HG03280 (cell line): Measurements from ENCODE around the gene PAK3.

Source experiments
- ATAC-seq: cut with Tn5 transposase; IDR thresholded peaks from one replicate; pipeline ENCODE4 v1.9.1; 2021; ENCODE audit warnings: mild to moderate bottlenecking, moderate library complexity; ENCODE audit not compliant: unreplicated experiment

The PAK3 gene

GRCh38 chrX:111095974-111096895 lies at the start of gene PAK3:
Gene PAK3, plus strand, starts transcription at chrX:111096191. Its CDS starts 26,913 bp downstream, at chrX:111123104.
- ATAC-seq, result peak; percentile 41

GRCh38 chrX:111047575-111047974 lies 48.4 kb upstream of the PAK3 start:
- ATAC-seq, result no peak

DNA sequence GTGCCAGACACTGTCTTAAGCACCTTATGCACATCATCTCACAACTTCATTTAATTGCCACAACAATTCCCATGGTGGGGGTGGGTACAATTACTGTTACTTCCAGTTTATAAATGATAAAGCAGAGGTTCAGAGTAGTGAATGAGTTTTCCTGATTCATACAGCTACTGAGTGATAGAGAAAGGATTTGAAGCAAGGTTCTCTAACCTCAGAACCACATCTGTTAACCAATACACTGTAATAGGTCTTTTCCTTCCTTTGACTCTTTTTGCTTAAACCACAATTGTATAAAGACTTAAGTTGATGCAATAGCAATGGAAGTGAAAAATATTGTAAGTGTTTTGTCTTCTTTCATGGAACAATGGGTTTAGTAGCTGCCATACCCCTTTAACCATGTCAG lies 43.5 kb upstream of the PAK3 start:
- no peak for ATAC-seq

- ATAC-seq, result no peak
Measured at GRCh38 chrX:111071542-111072277, 24.3 kb upstream of the PAK3 start.

DNA sequence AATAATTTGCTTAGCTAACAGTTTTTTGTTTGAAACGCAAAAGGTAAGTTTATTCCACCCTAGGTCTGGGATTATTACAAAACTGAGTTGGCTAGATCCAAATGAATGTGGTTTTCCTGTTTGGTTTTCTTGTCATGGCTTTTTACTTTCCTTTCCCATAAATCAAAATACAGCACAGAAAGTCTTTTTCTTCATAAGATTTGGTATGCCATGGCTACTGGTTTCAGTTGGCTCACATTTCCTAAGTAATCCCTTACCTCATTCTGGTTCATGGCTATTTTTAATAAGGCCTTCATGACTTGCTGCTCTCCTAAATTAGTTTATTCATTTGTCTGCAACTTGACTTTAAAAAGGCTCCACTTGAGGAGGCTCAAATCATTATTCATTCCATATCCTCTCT lies 12.9 kb upstream of the PAK3 start:
- no peak for ATAC-seq

DNA sequence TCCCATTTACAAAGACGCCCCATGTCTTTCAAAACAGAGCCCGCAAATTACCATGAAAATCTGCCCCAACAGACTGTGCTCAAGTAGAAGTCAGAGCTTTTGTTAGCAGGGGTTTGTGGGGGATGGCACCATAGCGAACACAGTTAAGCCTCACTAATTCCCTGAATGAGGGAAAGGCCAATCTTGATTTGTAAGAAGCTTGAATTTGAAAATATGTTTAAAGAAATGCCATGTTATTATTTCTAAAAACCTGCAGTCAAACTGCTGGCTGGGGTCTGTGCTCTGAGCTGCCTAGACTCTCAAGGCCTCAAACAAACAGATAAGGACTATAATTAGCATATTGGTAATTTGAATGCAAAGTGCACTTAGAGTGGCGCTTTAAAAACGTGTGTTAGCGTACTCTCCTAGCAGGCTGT lies 9.4 kb upstream of the PAK3 start:
- no peak for ATAC-seq

- ATAC-seq, result no peak
Measured at GRCh38 chrX:111088628-111089027, 7.4 kb upstream of the PAK3 start.

GRCh38 chrX:111090458-111090857 lies 5.5 kb upstream of the PAK3 start:
- ATAC-seq, result no peak

- ATAC-seq, result peak; percentile 68
Measured at GRCh38 chrX:111098874-111099273, 2.9 kb downstream of the PAK3 start.

DNA sequence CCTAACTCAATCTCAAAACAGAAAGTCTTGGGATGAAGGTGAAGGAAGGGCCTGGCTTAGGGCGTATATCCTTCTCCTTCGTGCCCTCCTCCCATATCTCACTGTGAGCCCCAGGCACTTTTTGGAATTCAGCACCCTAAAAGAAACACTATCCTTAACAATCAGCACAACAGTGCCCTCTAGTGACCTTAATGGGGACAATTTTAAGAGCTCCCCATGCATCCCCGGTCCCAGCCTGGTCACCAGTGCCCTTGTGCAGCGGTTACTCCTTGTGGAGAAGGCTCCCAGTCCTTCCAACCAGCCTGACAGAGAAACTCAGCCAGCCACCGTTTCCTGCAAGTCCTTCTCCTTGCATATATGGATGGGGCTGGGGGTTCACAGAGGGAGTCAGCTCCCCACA lies 4.2 kb downstream of the PAK3 start:
- peak; percentile 62 for ATAC-seq

DNA sequence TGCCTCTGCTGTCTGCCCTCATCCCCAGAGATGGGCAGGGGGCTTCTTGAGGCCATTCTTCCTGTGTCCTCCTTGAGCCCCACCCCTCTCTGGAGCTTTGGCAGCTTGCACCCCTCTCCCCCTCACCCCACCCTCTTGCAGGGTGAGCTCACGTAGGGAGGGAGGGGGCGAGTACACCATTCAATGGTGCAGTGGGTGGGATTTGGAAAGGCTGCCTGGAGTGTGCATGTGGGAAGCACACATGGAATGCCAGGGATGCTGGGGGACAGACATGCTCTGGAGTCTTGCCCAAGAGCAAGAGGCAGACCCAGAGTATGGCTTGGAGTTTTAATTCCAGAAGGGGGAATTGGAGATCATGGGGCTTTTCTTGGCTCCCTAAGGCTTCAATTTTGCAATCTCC lies 5.6 kb downstream of the PAK3 start:
- no peak for ATAC-seq

DNA sequence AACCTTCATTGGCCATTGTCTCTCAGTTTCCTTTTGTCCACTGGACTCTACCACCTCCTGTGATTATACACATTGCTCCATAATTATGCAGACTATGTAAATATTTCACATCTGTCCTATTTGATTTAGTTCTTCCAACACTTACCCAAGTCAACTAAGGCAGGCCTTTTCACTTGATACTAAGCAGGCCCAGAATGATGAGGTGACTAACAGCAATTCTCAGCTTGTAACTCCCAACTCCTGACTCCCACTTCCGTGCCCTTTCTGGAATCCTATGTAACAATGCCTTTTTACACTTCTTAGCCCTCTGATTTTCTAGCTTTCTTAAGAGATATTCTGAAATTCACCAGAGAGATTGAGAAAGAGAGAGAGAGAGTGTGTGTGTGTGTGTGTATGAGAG lies 6.6 kb downstream of the PAK3 start:
- no peak for ATAC-seq

DNA sequence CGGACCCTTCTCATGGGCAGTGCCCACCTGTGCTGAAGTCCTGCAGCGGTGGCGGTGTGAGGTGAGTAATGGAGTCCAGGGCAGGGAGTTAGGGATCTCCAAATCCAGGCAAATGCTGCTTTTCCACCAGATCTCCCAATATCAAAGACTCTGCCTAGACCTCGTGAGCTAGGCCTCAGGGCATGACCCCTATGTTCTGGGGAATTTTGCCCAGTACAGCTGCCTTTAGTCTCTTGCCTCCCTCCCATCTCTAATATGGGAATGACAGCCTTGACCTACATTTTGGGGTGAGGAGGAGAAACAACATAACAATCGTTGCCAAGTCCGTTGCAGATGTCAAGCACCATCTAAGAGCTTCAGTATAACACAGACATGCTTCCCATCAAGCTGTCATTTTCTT lies 7.3 kb downstream of the PAK3 start:
- no peak for ATAC-seq

- ATAC-seq, result no peak
Measured at GRCh38 chrX:111110098-111110775, 14.2 kb downstream of the PAK3 start.

- ATAC-seq, result no peak
Measured at GRCh38 chrX:111114806-111115205, 18.8 kb downstream of the PAK3 start.

GRCh38 chrX:111116666-111117065 lies 20.7 kb downstream of the PAK3 start:
- ATAC-seq, result no peak

DNA sequence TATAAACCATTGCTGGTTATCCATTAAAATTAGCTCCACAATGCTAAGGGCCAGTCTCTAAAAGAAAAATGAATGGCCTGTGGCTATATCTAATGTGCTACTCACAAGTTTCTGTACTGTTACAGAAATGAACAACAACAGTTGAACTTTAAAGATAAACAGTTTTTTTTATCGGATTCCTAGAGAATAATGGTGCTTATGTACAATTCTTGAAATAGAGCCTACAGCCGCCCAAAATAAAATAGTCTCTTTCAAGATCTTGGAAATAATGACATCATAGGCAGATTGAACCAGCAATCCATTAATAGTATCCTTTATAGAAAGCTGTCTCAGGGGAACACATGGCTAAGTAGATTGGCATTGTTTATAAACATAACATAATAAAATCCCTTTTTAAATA lies 23.4 kb downstream of the PAK3 start:
- ATAC-seq, result no peak

DNA sequence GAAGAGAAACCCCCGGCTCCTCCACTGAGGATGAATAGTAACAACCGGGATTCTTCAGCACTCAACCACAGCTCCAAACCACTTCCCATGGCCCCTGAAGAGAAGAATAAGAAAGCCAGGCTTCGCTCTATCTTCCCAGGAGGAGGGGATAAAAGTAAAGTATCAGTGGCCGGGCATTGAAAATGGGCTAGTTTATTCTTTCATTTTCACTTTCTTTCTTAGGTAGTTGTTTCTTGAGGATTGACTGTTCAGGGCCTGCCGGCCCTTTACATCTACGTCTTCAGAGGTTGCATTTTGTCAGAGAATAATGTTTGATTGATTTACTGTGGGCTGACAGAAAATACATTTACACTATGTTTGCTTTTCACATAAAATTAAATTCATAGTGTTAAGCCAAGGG lies 27.1 kb downstream of the PAK3 start:
- peak; percentile 75 for ATAC-seq

DNA sequence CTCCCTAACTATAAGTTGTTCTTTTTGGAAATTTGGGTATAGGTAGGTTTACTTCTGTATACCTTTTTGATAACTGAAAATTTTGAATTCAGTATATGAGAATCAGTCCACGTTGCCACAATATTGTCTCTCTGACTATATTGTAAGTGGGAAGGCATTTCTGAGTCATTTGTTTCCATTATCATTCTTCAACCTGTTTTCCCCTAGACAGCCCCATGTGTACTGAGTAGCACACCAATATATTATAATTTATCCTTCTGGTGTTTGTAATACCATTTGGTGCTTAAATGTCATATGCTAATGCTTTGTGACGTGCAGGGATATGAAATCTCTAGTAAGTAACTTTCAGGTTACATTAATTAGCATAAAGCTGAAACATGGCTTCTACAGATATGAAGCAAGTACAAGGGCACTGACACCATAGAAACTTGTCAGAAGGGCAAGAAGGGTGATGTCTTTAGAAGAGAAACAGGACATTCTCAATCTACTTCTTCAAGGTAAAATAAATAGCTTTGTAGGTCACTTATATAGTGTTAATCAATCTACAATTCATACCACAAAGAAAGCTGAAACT lies 27.7 kb downstream of the PAK3 start:
- ATAC-seq, result peak; percentile 43

DNA sequence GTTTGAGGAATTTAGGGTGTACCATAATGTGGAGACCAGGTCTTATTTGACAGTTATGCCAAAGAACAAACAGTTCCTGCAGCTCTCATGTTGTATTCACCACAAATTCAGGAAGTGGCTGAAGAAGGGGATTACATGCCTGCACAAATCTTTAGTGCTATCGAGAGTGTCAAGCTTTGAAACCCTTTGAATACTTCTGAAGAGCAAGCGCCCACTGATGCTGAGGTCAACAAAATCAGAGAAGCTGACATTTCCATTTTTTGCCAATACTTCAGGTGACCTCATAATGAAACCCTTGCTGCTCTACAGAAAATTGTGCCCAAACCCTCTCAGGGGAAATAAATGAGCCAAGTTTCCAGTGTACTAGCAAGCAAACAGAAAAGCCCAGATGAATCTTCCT lies 28.4 kb downstream of the PAK3 start:
- ATAC-seq, result no peak

DNA sequence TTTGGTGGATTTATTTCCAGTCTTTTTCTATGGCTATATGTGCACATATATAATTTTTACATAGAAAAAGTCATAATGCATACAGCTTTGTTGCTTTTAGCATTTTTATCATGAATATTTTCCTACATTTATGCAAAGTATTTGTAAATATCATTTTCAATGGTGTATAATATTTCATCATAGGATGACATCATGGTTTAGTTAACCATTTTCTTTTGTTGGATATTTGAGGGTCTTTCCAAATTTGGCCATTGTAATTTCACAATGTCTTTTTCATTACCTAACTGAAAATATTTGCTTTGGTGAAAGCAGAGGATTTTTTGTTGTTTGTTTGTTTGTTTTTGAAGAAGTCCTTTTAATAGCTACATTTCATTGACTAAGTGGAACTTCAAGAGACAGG lies 31.0 kb downstream of the PAK3 start:
- ATAC-seq, result no peak
